GM12891 (cell line): ENCODE measurements around the gene GMDS.

Source experiments
- DNase-seq: peaks from one replicate; pipeline ENCODE4 v3.0.0; 2011; ENCODE audit warnings: low spot score; ENCODE audit not compliant: insufficient read length
- FAIRE-seq: peaks from 2 replicates; lab custom pipeline; 2011; peaks lifted over from hg19 to GRCh38; lab: Jason Lieb, UNC
- PAX5 ChIP-seq: IDR thresholded peaks from 2 replicates; pipeline ENCODE4 v1.6.1; 2011; ENCODE audit warnings: low read length, moderate library complexity, mild to moderate bottlenecking; ENCODE audit not compliant: insufficient read depth, severe bottlenecking
- POLR2A ChIP-seq: IDR thresholded peaks from 2 replicates; pipeline ENCODE4 v1.6.1; 2011; ENCODE audit warnings: low read depth, low read length, control low read depth
- POLR2AphosphoS5 ChIP-seq: IDR thresholded peaks from 2 replicates; pipeline ENCODE4 v1.6.1; 2011; ENCODE audit warnings: low read depth, low read length, control low read depth
- POU2F2 ChIP-seq: IDR thresholded peaks from 2 replicates; pipeline ENCODE4 v1.6.1; 2011; ENCODE audit warnings: low read depth, mild to moderate bottlenecking, control low read depth, low read length, moderate library complexity
- SPI1 ChIP-seq: IDR thresholded peaks from 2 replicates; pipeline ENCODE4 v1.6.1; 2011; ENCODE audit warnings: low read depth, low read length, control low read depth
- TAF1 ChIP-seq: IDR thresholded peaks from 2 replicates; pipeline ENCODE4 v1.6.1; 2011; ENCODE audit warnings: low read depth, low read length, control low read depth

Gene GMDS

GRCh38 chr6:1657116-1657770, 588.2 kb downstream of the GMDS start:
- TF ChIP-seq TAF1 (no peak), SPI1 (no peak), PAX5 (no peak), POU2F2 (no peak), POLR2AphosphoS5 (no peak), POLR2A (no peak)
- FAIRE-seq (no peak), DNase-seq (no peak)

DNA sequence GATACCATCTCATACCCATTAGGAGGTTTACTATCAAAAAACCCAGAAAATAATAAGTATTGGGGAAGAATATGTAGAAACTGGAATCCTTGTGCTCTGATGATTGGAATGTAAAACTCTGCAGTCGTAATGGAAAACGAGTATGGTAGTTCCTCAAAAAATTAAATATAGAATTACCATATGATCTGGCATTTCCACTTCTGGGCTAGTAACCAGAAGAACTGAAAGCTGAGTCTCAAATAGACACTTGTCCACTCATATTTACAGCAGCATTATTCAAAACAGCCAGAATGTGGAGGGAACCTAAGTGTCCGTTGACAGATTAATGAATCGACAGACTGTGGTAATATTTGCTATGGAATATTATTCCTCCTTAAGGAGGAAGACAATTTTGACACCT, 591.4 kb downstream of the GMDS start:
- FAIRE-seq (no peak), DNase-seq (no peak)
- TF ChIP-seq POLR2AphosphoS5 (no peak), SPI1 (0 out of 2 replicates have a peak, but pooled peaks have one; percentile 11)

DNA sequence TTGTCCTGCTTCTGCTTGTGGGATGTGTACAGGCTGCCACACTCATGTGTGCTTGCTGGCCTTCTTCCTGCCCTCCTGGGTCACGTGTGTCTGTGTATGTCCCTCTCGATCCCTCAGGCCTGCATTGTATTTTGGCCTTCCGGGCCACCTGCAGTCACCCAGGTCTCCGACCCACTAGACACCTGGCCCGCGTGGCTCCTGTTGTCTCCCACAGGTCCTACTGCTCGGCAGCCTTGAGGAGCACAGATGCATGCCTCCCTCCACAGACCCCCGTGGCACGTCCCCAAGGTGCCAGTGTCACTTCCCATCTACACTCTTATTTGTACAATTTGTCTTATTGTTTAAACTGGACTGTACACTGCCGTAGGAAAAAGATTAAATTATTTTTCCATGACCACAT, 592.6 kb downstream of the GMDS start:
- no peak for TF ChIP-seq POLR2AphosphoS5
- no peak for TF ChIP-seq POLR2A
- no peak for TF ChIP-seq TAF1
- FAIRE-seq: no peak
- DNase-seq: no peak

GRCh38 chr6:1651362-1651761, 594.0 kb downstream of the GMDS start:
- no peak for TF ChIP-seq PAX5
- no peak for TF ChIP-seq SPI1
- TF ChIP-seq TAF1: no peak
- TF ChIP-seq POLR2A: no peak
- TF ChIP-seq POU2F2: no peak
- no peak for TF ChIP-seq POLR2AphosphoS5
- DNase-seq (no peak), FAIRE-seq (no peak)

GRCh38 chr6:1645466-1646185, 599.8 kb downstream of the GMDS start:
- DNase-seq: no peak
- TF ChIP-seq TAF1: no peak
- TF ChIP-seq PAX5: no peak
- FAIRE-seq: no peak

- DNase-seq (no peak), FAIRE-seq (no peak)
- no peak for TF ChIP-seq TAF1
- no peak for TF ChIP-seq SPI1
- TF ChIP-seq POLR2AphosphoS5: no peak
- TF ChIP-seq PAX5: no peak
- TF ChIP-seq POLR2A: no peak
- TF ChIP-seq POU2F2: no peak
These were observed 600.8 kb downstream of the GMDS start for GRCh38 chr6:1644516-1645060.

DNA sequence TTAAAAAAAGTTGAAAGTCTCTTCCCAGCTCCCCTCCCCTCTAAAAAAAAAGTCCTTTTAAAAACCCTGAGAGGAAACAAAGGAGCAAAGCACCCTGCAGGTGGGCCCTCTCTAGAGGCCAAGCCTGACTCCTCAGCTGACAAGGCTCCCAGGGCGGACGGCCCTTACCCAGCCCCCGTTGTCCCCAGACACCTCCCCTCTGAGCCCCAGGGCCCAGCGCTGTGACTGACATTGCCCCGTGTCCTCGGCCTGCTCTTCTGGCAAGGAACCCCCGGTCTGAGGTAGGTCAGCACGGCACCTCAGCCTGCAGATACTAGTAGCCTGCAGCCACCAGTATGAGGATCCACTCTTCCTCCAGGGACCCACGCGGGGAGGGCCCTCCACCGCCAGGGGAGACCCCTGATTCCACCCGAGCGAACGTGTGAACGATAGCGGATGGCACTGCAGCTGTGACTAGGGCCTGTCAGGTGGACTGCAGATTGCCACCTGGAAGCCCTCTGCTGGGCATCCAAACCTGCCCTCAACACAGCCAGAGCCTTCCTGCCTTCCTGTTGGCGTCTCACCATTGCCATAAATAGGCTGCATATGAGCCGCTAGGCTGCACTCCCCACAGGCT, 601.5 kb downstream of the GMDS start:
- DNase-seq: no peak
- TF ChIP-seq POLR2A (no peak), SPI1 (no peak), PAX5 (no peak), POLR2AphosphoS5 (no peak)
- FAIRE-seq: no peak

- DNase-seq: no peak
- no peak for FAIRE-seq
- TF ChIP-seq SPI1 (no peak), TAF1 (no peak), POU2F2 (no peak), POLR2A (no peak), POLR2AphosphoS5 (no peak), PAX5 (no peak)
These were observed 602.3 kb downstream of the GMDS start for GRCh38 chr6:1643111-1643510.

GRCh38 chr6:1641343-1641885, 604.0 kb downstream of the GMDS start:
- DNase-seq: no peak
- FAIRE-seq: no peak

More at GRCh38 chr6:1641343-1641885, 604.0 kb downstream of the GMDS start:
- TF ChIP-seq POLR2AphosphoS5 (no peak), POLR2A (no peak), TAF1 (no peak), POU2F2 (no peak), SPI1 (no peak), PAX5 (no peak)
